ENCODE measurements around the gene PRICKLE4. TPM values are rescaled to one million over a fixed set of nuclear protein-coding genes. Genes with fewer than 3 reads are reported as not detected.

The PRICKLE4 gene
- total RNA-seq (2012; rRNA removed) (not detected in 2 replicates), polyA plus RNA-seq (2012; rRNA removed) (0.72 and 0.99 TPM in 2 replicates), Bru-seq, nascent RNA (percentile 39 among the genes with signal in this experiment), BruChase-seq, experiment 1, labeled RNA remaining after a 6-hour chase (percentile 52 among the genes with signal in this experiment), BruChase-seq, experiment 2, labeled RNA remaining after a 2-hour chase (percentile 50 among the genes with signal in this experiment)
- polyA plus RNA-seq (2012; cell fraction: cytosol; rRNA removed) = 0.24 and 0.64 TPM in 2 replicates
- 8.3 and 34.1 TPM in 2 replicates for polyA plus RNA-seq (2012; cell fraction: nucleus; rRNA removed; ENCODE audit: low replicate concordance)
- long read RNA-seq = 0 reads

DNA sequence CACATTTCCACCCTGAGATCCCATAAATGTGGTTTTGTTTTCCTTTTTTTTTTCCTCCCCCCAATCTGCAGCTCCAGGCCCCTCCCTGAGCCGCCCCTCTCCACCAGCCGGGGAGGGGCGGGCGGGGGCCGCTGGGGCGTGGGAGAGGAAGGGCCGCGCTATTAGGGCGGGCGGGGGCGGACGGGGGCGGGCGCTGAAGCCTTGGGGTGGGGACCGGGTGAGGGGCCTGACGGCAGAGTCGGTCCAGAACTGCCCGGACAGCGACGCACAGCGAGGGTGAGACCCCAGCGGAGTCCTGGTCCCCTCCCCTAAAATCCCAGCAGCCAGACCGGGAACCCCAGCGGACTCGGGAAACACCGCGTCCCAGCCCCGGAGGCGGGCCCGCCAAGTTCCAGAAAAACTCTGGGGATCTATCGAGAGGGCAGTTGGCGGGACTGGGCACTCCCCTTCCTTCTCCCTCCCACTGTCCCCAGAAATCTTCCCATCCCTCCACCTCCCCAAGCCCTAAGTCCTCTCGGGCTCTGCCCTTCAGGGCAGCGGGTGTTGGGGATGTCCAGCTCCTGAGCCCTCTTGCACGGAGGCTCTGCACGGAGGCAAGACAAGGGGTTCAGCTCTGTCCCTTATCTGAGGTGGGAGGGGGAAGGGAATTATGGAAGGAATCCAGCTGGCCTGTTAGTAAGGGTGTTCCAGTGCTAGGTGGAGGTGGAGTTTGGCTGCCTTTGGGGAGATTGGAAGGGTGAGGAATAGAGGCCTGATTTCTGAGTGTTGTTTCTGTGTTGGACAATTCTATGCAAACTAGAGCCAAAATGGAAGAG lies at the start of gene PRICKLE4:
TSS of gene PRICKLE4 (plus strand) at position 232 of the 815 bp plus-strand sequence. CDS start 2,692 bp downstream, outside the sequence.
- H2BK5ac ChIP-seq (ENCODE audit: low read depth, low read length, poor library complexity, severe bottlenecking) = peak within 1 kb of the TSS; percentile 6
- H4K20me1 ChIP-seq (ENCODE audit: insufficient read depth, low read length) = no peaks in the 10 kb centered on the region
- in situ Hi-C loops (cut with MboI; ENCODE audit: low sequenced_read_pairs) (loop anchor here (5.0 to 10.0 kb wide), 2 partner anchors 154 to 267 kb away; no protein-coding TSS in a partner anchor), intact Hi-C loops (cut with micrococcal nuclease) (loop anchor here (1.0 to 10.0 kb wide), 4 partner anchors 157 to 434 kb away; partner anchors contain the start of gene MRPS10), dilution Hi-C loops (cut with HindIII; ENCODE audit: low sequenced_read_pairs, unreplicated experiment) (no loop called here)
- H3K4me1 ChIP-seq (ENCODE audit: control insufficient read depth, insufficient read depth, low read length) = peaks cover 12% of the 10 kb centered on the region
- H3K27me3 ChIP-seq (ENCODE audit: control insufficient read depth, insufficient read depth, low read length) = no peaks in the 10 kb centered on the region
- 0% methylated on average over 2 of the region's 36 CpGs; no CpG with 5 or more reads in 1 of the 2 experiments for WGBS, 2 experiments (ENCODE audit: extremely low coverage in 2 of 2, insufficient read length in 1 of 2)
- peak within 1 kb of the TSS; percentile 22; the same call in 1 of the 2 replicates for H2BK120ac ChIP-seq (ENCODE audit: low read depth, low read length)
- H2AFZ ChIP-seq (replicated peaks; ENCODE audit: low read length, poor library complexity) = peak within 1 kb of the TSS; percentile 93
- peak within 1 kb of the TSS; percentile 31 for H2AK9ac ChIP-seq (replicated peaks; ENCODE audit: low read depth, low read length, poor library complexity)
- BruUV-seq (replicated peaks) = no TSS peak
- H2BK15ac ChIP-seq (ENCODE audit: low read depth, low read length) = peak within 1 kb of the TSS; percentile 0; the same call in 1 of the 3 replicates
- H4K5ac ChIP-seq (ENCODE audit: low read depth, low read length) = no peak within 1 kb of the TSS
- H3K14ac ChIP-seq (replicated peaks; ENCODE audit: low read depth, low read length) = peak within 1 kb of the TSS; percentile 44; the same call in 1 of the 2 replicates
- peak within 1 kb of the TSS; percentile 58 for H3K4ac ChIP-seq (ENCODE audit: low read depth, low read length)
- peak within 1 kb of the TSS; percentile 54 for H3K9ac ChIP-seq (ENCODE audit: low read depth, low read length)
- no peak within 1 kb of the TSS for H3K18ac ChIP-seq (ENCODE audit: low read depth, low read length)
- ATAC-seq (ENCODE audit: low read depth) (peak; percentile 5), DNase-seq (no peak)
- peaks cover 10 to 31% of the 10 kb centered on the region in 2 experiments for H3K79me1 ChIP-seq (ENCODE audit: low read depth in 1 of 2, low read length in 2 of 2)
- peak within 1 kb of the TSS; percentile 15 to 18; a peak in 2 of 4 replicates for H4K8ac ChIP-seq (ENCODE audit: low read depth in 2 of 2, low read length in 2 of 2)
- H4K91ac ChIP-seq (ENCODE audit: insufficient read depth, low read depth, low read length) = 0 out of 2 replicates have a peak within 1 kb of the TSS, but pooled peaks have one; percentile 1
- peak within 1 kb of the TSS; percentile 79 for H3K23ac ChIP-seq (ENCODE audit: low read depth, low read length)
- no peak within 1 kb of the TSS for H3K56ac ChIP-seq (ENCODE audit: extremely low read depth, insufficient read depth, low read length)
- POLR2A ChIA-PET (ENCODE audit: unreplicated experiment) = no interaction called here
- no peaks in the 10 kb centered on the region for H3K9me3 ChIP-seq (ENCODE audit: control insufficient read depth, insufficient read depth, low read length)
- H3K9me1 ChIP-seq (ENCODE audit: insufficient read depth, low read length) = no peaks in the 10 kb centered on the region; the same call in 1 of the 2 replicates
- H3K4me2 ChIP-seq (ENCODE audit: low read depth, low read length) = peak within 1 kb of the TSS; percentile 87
- no peak within 1 kb of the TSS for H2BK20ac ChIP-seq (ENCODE audit: low read depth, low read length)
- peak within 1 kb of the TSS; percentile 38 for H3K27ac ChIP-seq (ENCODE audit: insufficient read depth, low read length)
- CTCF ChIA-PET = no interaction called here
- peak within 1 kb of the TSS; percentile 54 for H3K4me3 ChIP-seq (ENCODE audit: insufficient read depth, low read depth, low read length)
- peak within 1 kb of the TSS; percentile 61 for H2AK5ac ChIP-seq (ENCODE audit: low read depth, low read length)
- H3K36me3 ChIP-seq (ENCODE audit: control insufficient read depth, insufficient read depth, low read length) = peaks cover 4% of the 10 kb centered on the region; the same call in 1 of the 2 replicates
- TF ChIP-seq ELK1 (IDR thresholded peaks at IDR 0.05; ENCODE audit: borderline replicate concordance, low read depth, low read length) = no peak
- TF ChIP-seq RAD21 (IDR thresholded peaks at IDR 0.05; ENCODE audit: low read length) = no peak
- no peak for TF ChIP-seq CHD1 (IDR thresholded peaks at IDR 0.05; ENCODE audit: low read depth, low read length)
- no peak for TF ChIP-seq RCOR1 (IDR thresholded peaks at IDR 0.05; ENCODE audit: insufficient replicate concordance, low read length)
- no peak for TF ChIP-seq USF2 (IDR thresholded peaks at IDR 0.05; ENCODE audit: low read depth, low read length)
- no peak for TF ChIP-seq RFX5 (IDR thresholded peaks at IDR 0.05; ENCODE audit: low read depth, low read length)
- TF ChIP-seq NFE2L2 (IDR thresholded peaks at IDR 0.05; ENCODE audit: low read depth, low read length) = no peak
- no peak for TF ChIP-seq CEBPB (IDR thresholded peaks at IDR 0.05; ENCODE audit: low read depth, low read length)
- no peak for TF ChIP-seq POLR2A (IDR thresholded peaks at IDR 0.05; ENCODE audit: low read depth, low read length)
- no peak for TF ChIP-seq MXI1 (IDR thresholded peaks at IDR 0.05; ENCODE audit: borderline replicate concordance, low read depth, low read length)
- TF ChIP-seq, protein P1, sequence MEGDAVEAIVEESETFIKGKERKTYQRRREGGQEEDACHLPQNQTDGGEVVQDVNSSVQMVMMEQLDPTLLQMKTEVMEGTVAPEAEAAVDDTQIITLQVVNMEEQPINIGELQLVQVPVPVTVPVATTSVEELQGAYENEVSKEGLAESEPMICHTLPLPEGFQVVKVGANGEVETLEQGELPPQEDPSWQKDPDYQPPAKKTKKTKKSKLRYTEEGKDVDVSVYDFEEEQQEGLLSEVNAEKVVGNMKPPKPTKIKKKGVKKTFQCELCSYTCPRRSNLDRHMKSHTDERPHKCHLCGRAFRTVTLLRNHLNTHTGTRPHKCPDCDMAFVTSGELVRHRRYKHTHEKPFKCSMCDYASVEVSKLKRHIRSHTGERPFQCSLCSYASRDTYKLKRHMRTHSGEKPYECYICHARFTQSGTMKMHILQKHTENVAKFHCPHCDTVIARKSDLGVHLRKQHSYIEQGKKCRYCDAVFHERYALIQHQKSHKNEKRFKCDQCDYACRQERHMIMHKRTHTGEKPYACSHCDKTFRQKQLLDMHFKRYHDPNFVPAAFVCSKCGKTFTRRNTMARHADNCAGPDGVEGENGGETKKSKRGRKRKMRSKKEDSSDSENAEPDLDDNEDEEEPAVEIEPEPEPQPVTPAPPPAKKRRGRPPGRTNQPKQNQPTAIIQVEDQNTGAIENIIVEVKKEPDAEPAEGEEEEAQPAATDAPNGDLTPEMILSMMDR (conservative IDR thresholded peaks at IDR 0.05; ENCODE audit: low read depth, low read length) = no peak
- no peak for TF ChIP-seq FOS (IDR thresholded peaks at IDR 0.05; ENCODE audit: low read depth, low read length)
